ENCODE measurements around the gene WFIKKN1. TPM values are rescaled to one million over a fixed set of nuclear protein-coding genes. Genes with fewer than 3 reads are reported as not detected.

WFIKKN1 gene
- total RNA-seq, 2 donors from 2014 or later, result 0.92 to 1.2 TPM

DNA sequence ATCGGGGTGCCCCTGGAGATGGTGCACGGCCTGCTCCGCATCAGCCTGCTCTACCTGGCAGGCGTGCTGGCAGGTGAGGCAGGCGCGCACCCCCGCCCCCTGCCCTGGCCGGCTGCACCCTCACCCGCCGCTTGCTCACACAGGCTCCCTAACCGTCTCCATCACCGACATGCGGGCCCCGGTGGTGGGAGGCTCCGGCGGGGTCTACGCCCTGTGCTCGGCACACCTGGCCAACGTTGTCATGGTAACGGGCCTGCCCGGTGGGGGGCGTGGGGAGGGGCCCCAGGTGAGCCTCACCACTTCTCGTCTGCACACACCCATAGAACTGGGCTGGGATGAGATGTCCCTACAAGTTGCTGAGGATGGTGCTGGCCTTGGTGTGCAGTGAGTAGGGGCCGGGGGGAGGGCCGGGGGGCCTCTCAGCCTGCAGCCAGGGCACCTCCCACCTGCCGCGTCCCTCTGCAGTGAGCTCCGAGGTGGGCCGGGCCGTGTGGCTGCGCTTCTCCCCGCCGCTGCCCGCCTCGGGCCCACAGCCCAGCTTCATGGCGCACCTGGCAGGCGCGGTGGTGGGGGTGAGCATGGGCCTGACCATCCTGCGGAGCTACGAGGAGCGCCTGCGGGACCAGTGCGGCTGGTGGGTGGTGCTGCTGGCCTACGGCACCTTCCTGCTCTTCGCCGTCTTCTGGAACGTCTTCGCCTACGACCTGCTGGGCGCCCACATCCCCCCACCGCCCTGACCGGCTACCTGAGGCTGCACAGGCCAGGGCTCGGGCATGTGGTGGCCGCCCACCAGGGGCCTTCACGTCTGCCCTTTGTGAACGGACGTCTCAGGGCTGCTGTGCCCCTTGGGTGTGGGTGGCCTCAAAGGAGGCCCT lies 46.8 kb downstream of the WFIKKN1 start:
- Histone ChIP-seq H3K27me3 (replicated peaks; ENCODE audit: insufficient read depth) (no peaks in the 10 kb centered on the region), H3K36me3 (peaks cover 18% of the 10 kb centered on the region), H3K4me1 (ENCODE audit: control insufficient read depth in 1 of 2, low read depth in 2 of 2) (peaks cover 22 to 42% of the 10 kb centered on the region in 2 donors), H3K9me3 (no peaks in the 10 kb centered on the region), H3K4me3 (no peak overlapping the region), H3K27ac (no peak overlapping the region)
- TF ChIP-seq, protein P1, sequence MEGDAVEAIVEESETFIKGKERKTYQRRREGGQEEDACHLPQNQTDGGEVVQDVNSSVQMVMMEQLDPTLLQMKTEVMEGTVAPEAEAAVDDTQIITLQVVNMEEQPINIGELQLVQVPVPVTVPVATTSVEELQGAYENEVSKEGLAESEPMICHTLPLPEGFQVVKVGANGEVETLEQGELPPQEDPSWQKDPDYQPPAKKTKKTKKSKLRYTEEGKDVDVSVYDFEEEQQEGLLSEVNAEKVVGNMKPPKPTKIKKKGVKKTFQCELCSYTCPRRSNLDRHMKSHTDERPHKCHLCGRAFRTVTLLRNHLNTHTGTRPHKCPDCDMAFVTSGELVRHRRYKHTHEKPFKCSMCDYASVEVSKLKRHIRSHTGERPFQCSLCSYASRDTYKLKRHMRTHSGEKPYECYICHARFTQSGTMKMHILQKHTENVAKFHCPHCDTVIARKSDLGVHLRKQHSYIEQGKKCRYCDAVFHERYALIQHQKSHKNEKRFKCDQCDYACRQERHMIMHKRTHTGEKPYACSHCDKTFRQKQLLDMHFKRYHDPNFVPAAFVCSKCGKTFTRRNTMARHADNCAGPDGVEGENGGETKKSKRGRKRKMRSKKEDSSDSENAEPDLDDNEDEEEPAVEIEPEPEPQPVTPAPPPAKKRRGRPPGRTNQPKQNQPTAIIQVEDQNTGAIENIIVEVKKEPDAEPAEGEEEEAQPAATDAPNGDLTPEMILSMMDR (IDR thresholded peaks at IDR 0.05), result no peak
- ATAC-seq (ENCODE audit: insufficient number of reproducible peaks, low FRiP score, low read depth) (no peak), DNase-seq (ENCODE audit: low spot score) (no peak)

- Histone ChIP-seq H3K4me1 (ENCODE audit: control insufficient read depth in 1 of 2, low read depth in 2 of 2) (peaks cover 24 to 50% of the 10 kb centered on the region in 2 donors), H3K9me3 (no peaks in the 10 kb centered on the region), H3K27me3 (replicated peaks; ENCODE audit: insufficient read depth) (no peaks in the 10 kb centered on the region), H3K36me3 (peaks cover 19% of the 10 kb centered on the region), H3K4me3 (no peak overlapping the region), H3K27ac (no peak overlapping the region)
- TF ChIP-seq, protein P1 (IDR thresholded peaks at IDR 0.05), result no peak
- no peak for DNase-seq (ENCODE audit: low spot score)
- no peak for ATAC-seq (ENCODE audit: insufficient number of reproducible peaks, low FRiP score, low read depth)
Observed at GRCh38 chr16:678209-678857, 47.5 kb downstream of the WFIKKN1 start.

DNA sequence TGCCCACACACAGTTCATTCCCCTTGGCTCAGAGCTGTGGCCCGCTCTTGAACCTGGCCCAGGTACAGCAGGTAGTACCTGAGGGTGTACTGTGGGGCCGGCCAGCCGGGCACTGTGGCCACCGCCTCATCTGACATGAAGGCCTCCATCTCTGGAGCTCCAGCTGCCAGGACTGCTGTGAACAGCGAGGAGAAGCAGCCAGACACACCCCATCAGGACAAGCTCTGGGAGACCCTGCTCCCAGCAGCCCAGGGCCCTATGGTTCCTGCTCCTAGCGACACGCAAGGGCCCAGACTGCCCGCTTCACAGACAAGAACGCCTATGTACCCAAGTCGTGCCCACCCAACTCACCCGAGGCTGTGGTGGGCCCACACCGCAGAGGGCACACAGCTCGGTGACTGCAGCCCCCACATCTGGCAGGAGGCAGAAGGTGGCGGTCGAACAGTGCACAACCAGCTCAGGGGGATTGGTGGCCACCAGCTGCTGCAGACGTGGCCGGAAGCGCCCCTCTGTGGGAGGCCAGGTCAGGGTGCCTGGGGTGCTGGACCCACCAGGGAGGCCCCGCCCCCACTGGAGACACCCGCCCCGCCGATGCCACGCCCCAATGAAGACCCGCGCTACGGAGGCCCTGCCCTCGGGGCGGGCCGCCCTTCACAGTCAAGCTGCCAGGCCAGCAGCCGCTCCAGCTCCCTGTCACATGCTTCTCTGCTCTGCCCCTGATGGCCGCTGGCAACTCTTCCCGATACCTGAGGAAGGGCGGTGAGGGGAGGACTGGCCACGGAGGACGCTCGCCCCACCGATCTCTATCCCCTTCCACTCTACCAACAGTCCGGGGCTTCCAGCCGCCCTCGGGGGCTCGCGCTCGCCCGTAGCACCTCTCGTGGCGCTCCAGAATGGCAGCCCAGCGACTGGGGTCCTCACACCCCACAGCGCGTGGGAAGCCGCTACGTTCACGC lies 48.4 kb downstream of the WFIKKN1 start:
- peak overlapping the region; percentile 49 to 76 for H3K27ac ChIP-seq
- H3K27me3 ChIP-seq (replicated peaks; ENCODE audit: insufficient read depth), result no peaks in the 10 kb centered on the region
- TF ChIP-seq, protein P1 (IDR thresholded peaks at IDR 0.05), result no peak
- H3K9me3 ChIP-seq, result no peaks in the 10 kb centered on the region
- ATAC-seq (ENCODE audit: insufficient number of reproducible peaks, low FRiP score, low read depth), result peak; percentile 3
- H3K36me3 ChIP-seq, result peaks cover 19% of the 10 kb centered on the region
- H3K4me3 ChIP-seq, result peak overlapping the region; percentile 83
- H3K4me1 ChIP-seq (ENCODE audit: control insufficient read depth in 1 of 2, low read depth in 2 of 2), result peaks cover 28 to 55% of the 10 kb centered on the region in 2 donors
- DNase-seq (ENCODE audit: low spot score), result no peak

- no peaks in the 10 kb centered on the region for H3K27me3 ChIP-seq (replicated peaks; ENCODE audit: insufficient read depth)
- peak within 1 kb of the TSS; percentile 82 to 95 for H3K27ac ChIP-seq
- peaks cover 33 to 60% of the 10 kb centered on the region in 2 donors for H3K4me1 ChIP-seq (ENCODE audit: control insufficient read depth in 1 of 2, low read depth in 2 of 2)
- peak; percentile 66 for DNase-seq (ENCODE audit: low spot score)
- peaks cover 19% of the 10 kb centered on the region for H3K36me3 ChIP-seq
- TF ChIP-seq, protein P1 (IDR thresholded peaks at IDR 0.05), result no peak
- peak; percentile 41 for ATAC-seq (ENCODE audit: insufficient number of reproducible peaks, low FRiP score, low read depth)
- H3K4me3 ChIP-seq, result peak within 1 kb of the TSS; percentile 83
- no peaks in the 10 kb centered on the region for H3K9me3 ChIP-seq
Observed at GRCh38 chr16:679814-680624, 49.2 kb downstream of the WFIKKN1 start, which contains the start of gene STUB1. TSS of gene STUB1 (plus strand) at chr16:680410. CDS start at chr16:680526, 116 bp downstream.

All from thoracic aorta (tissue), 2 donors.